Measurements from ENCODE around the gene CXorf66. TPM values are rescaled to one million over a fixed set of nuclear protein-coding genes. Genes with fewer than 3 reads are reported as not detected.
"Not testable (repeated sequence)": the region's sequence is repeated elsewhere in the genome, so short reads cannot be mapped to it uniquely, and the experiment has no call there.

CXorf66 gene
- polyA plus RNA-seq, 1 experiment: not detected

GRCh38 chrX:139971394-139971749 lies 6.1 kb upstream of the CXorf66 start:
- no peak overlapping the region for H3K4me3 ChIP-seq (ENCODE audit: low read depth, low read length)
- peaks cover 3% of the 10 kb centered on the region for H3K27me3 ChIP-seq (ENCODE audit: control insufficient read depth, insufficient read depth, low read length)
- H3K27ac ChIP-seq (ENCODE audit: low read depth, low read length): no peak overlapping the region
- POLR2A ChIA-PET: no interaction called here
- no peak for TF ChIP-seq CTCF (IDR thresholded peaks at IDR 0.05; ENCODE audit: low read depth, low read length)
- H3K9me3 ChIP-seq (ENCODE audit: control insufficient read depth, insufficient read depth, low read length): no peaks in the 10 kb centered on the region
- DNase-seq (ENCODE audit: low read depth, low spot score): no peak
- CTCF ChIA-PET: no interaction called here

GRCh38 chrX:139969286-139969685 lies 4.0 kb upstream of the CXorf66 start:
- H3K9me3 ChIP-seq (ENCODE audit: control insufficient read depth, insufficient read depth, low read length): no peaks in the 10 kb centered on the region
- no peak overlapping the region for H3K4me3 ChIP-seq (ENCODE audit: low read depth, low read length)
- peaks cover 3% of the 10 kb centered on the region for H3K27me3 ChIP-seq (ENCODE audit: control insufficient read depth, insufficient read depth, low read length)
- ChIA-PET POLR2A (no interaction called here), CTCF (no interaction called here)
- DNase-seq (ENCODE audit: low read depth, low spot score): no peak
- TF ChIP-seq CTCF (IDR thresholded peaks at IDR 0.05; ENCODE audit: low read depth, low read length): no peak
- no peak overlapping the region for H3K27ac ChIP-seq (ENCODE audit: low read depth, low read length)

GRCh38 chrX:139967750-139968149 lies 2.4 kb upstream of the CXorf66 start:
- no peaks in the 10 kb centered on the region for H3K9me3 ChIP-seq (ENCODE audit: control insufficient read depth, insufficient read depth, low read length)
- no peak for DNase-seq (ENCODE audit: low read depth, low spot score)
- ChIA-PET CTCF (no interaction called here), POLR2A (no interaction called here)
- TF ChIP-seq CTCF (IDR thresholded peaks at IDR 0.05; ENCODE audit: low read depth, low read length): no peak
- no peak overlapping the region for H3K27ac ChIP-seq (ENCODE audit: low read depth, low read length)
- peaks cover 3% of the 10 kb centered on the region for H3K27me3 ChIP-seq (ENCODE audit: control insufficient read depth, insufficient read depth, low read length)
- no peak overlapping the region for H3K4me3 ChIP-seq (ENCODE audit: low read depth, low read length)

GRCh38 chrX:139967300-139967699 lies 2.0 kb upstream of the CXorf66 start:
- POLR2A ChIA-PET: no interaction called here
- CTCF ChIA-PET: interaction anchor here (1.1 to 1.7 kb wide), 2 partner anchors 8 to 25 kb away, joined by 3 to 5 read pairs; no protein-coding TSS in a partner anchor
- DNase-seq (ENCODE audit: low read depth, low spot score): no peak
- Histone ChIP-seq H3K9me3 (ENCODE audit: control insufficient read depth, insufficient read depth, low read length) (no peaks in the 10 kb centered on the region), H3K4me3 (ENCODE audit: low read depth, low read length) (no peak overlapping the region), H3K27ac (ENCODE audit: low read depth, low read length) (no peak overlapping the region), H3K27me3 (ENCODE audit: control insufficient read depth, insufficient read depth, low read length) (peaks cover 3% of the 10 kb centered on the region)
- TF ChIP-seq CTCF (IDR thresholded peaks at IDR 0.05; ENCODE audit: low read depth, low read length): peak; percentile 29

- DNase-seq (ENCODE audit: low read depth, low spot score); H3K4me3 ChIP-seq (ENCODE audit: low read depth, low read length); H3K9me3 ChIP-seq (ENCODE audit: control insufficient read depth, insufficient read depth, low read length); H3K27ac ChIP-seq (ENCODE audit: low read depth, low read length); H3K27me3 ChIP-seq (ENCODE audit: control insufficient read depth, insufficient read depth, low read length); POLR2A ChIA-PET: not testable (repeated sequence)
- CTCF ChIA-PET: interaction anchor here (0.6 to 1.7 kb wide), 6 partner anchors 9 to 247 kb away, joined by 3 to 5 read pairs (median 4); no protein-coding TSS in a partner anchor
Observed at GRCh38 chrX:139966159-139966558, 838 bp upstream of the CXorf66 start.

- DNase-seq (ENCODE audit: low read depth, low spot score); H3K27ac ChIP-seq (ENCODE audit: low read depth, low read length); POLR2A ChIA-PET; H3K27me3 ChIP-seq (ENCODE audit: control insufficient read depth, insufficient read depth, low read length); H3K9me3 ChIP-seq (ENCODE audit: control insufficient read depth, insufficient read depth, low read length); CTCF ChIA-PET; H3K4me3 ChIP-seq (ENCODE audit: low read depth, low read length): not testable (repeated sequence)
Observed at GRCh38 chrX:139961091-139961490, 4.2 kb downstream of the CXorf66 start.

Data from AG04450 (cell line).